Measurements from ENCODE around the gene CNOT10.
A peak's percentile ranks its signal among the peaks of the same experiment; 100 is the strongest.

Gene CNOT10

DNA sequence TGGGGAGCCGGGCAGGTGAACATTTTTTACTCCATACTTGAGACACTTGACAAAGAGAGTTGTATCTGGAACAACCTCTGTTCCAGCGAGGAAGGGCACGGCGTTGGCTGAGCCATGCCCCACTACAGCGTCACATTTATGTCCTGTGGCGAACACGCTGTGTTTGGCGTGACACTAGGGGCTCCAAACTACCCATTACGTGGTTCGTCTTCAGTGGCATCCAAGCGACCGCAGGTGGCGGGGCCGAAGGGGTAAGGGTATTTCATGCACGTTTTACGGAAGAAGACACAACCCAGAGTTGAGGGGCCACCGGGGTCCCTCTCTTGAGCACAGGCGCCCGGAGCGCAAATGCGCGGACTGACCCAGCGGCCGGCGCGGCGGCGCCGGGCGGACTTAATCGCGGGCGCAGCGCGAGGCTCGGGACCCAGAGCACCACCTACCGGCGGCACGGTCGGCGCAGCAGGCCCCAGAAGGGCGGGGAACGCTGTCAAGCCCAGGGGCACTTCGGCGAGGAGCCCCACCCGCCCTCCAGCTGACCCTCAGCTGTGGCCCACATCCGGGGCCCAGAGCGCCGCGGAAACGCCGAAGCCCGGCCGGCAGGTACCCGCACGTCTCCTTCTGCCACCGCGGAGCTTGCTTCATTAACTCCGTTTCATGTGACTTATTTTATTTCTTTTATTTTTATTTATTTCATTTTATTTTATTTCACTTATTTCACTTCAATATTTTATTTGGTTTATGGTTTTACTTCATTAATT is 96.4 kb downstream of the CNOT10 start (continued):
- TF ChIP-seq, protein P1, sequence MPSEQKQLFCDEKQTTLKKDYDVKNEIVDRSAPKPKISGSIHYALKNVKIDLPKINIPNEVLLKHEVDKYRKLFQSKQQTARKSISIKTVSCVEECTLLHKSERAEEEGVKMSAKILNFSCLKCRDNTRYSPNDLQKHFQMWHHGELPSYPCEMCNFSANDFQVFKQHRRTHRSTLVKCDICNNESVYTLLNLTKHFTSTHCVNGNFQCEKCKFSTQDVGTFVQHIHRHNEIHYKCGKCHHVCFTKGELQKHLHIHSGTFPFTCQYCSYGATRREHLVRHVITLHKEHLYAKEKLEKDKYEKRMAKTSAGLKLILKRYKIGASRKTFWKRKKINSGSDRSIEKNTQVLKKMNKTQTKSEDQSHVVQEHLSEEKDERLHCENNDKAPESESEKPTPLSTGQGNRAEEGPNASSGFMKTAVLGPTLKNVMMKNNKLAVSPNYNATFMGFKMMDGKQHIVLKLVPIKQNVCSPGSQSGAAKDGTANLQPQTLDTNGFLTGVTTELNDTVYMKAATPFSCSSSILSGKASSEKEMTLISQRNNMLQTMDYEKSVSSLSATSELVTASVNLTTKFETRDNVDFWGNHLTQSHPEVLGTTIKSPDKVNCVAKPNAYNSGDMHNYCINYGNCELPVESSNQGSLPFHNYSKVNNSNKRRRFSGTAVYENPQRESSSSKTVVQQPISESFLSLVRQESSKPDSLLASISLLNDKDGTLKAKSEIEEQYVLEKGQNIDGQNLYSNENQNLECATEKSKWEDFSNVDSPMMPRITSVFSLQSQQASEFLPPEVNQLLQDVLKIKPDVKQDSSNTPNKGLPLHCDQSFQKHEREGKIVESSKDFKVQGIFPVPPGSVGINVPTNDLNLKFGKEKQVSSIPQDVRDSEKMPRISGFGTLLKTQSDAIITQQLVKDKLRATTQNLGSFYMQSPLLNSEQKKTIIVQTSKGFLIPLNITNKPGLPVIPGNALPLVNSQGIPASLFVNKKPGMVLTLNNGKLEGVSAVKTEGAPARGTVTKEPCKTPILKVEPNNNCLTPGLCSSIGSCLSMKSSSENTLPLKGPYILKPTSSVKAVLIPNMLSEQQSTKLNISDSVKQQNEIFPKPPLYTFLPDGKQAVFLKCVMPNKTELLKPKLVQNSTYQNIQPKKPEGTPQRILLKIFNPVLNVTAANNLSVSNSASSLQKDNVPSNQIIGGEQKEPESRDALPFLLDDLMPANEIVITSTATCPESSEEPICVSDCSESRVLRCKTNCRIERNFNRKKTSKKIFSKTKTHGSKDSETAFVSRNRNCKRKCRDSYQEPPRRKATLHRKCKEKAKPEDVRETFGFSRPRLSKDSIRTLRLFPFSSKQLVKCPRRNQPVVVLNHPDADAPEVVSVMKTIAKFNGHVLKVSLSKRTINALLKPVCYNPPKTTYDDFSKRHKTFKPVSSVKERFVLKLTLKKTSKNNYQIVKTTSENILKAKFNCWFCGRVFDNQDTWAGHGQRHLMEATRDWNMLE (tag by site-specific recombination; conservative IDR thresholded peaks at IDR 0.05; ENCODE audit: low read depth), result no peak
- TF ChIP-seq, protein P2, sequence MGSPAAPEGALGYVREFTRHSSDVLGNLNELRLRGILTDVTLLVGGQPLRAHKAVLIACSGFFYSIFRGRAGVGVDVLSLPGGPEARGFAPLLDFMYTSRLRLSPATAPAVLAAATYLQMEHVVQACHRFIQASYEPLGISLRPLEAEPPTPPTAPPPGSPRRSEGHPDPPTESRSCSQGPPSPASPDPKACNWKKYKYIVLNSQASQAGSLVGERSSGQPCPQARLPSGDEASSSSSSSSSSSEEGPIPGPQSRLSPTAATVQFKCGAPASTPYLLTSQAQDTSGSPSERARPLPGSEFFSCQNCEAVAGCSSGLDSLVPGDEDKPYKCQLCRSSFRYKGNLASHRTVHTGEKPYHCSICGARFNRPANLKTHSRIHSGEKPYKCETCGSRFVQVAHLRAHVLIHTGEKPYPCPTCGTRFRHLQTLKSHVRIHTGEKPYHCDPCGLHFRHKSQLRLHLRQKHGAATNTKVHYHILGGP (tag by site-specific recombination; IDR thresholded peaks at IDR 0.05), result no peak
- TF ChIP-seq WT1 (tag by site-specific recombination; IDR thresholded peaks at IDR 0.05) (no peak), ZNF529 (tag by site-specific recombination; IDR thresholded peaks at IDR 0.05; ENCODE audit: insufficient replicate concordance) (no peak), ZNF311 (tag by site-specific recombination; IDR thresholded peaks at IDR 0.05; ENCODE audit: borderline replicate concordance) (no peak), IKZF3 (tag by site-specific recombination; IDR thresholded peaks at IDR 0.05) (no peak), ZNF701 (tag by site-specific recombination; IDR thresholded peaks at IDR 0.05) (no peak), YY1 (tag by site-specific recombination; IDR thresholded peaks at IDR 0.05) (no peak), ZSCAN30 (tag by site-specific recombination; IDR thresholded peaks at IDR 0.05) (peak; percentile 80; the same call in 1 of the 2 replicates), SETDB1 (IDR thresholded peaks at IDR 0.05; ENCODE audit: insufficient read length, low read length) (no peak), ZNF112 (tag by site-specific recombination; IDR thresholded peaks at IDR 0.05) (no peak), ZNF114 (tag by site-specific recombination; IDR thresholded peaks at IDR 0.05) (no peak), ZNF214 (tag by site-specific recombination; IDR thresholded peaks at IDR 0.05; ENCODE audit: borderline replicate concordance) (no peak), GFI1B (tag by site-specific recombination; IDR thresholded peaks at IDR 0.05) (no peak), ZNF211 (tag by site-specific recombination; IDR thresholded peaks at IDR 0.05; ENCODE audit: low read depth) (no peak), ZNF555 (tag by site-specific recombination; conservative IDR thresholded peaks at IDR 0.05) (no peak), ZNF132 (tag by site-specific recombination; IDR thresholded peaks at IDR 0.05; ENCODE audit: borderline replicate concordance) (no peak), ZBTB17 (tag by site-specific recombination; IDR thresholded peaks at IDR 0.05) (no peak), ZSCAN16 (tag by site-specific recombination; IDR thresholded peaks at IDR 0.05) (no peak), ZNF658 (tag by site-specific recombination; IDR thresholded peaks at IDR 0.05) (no peak), HOXC10 (CRISPR knock-in tag; IDR thresholded peaks at IDR 0.05) (no peak)
- TF ChIP-seq, protein P3, sequence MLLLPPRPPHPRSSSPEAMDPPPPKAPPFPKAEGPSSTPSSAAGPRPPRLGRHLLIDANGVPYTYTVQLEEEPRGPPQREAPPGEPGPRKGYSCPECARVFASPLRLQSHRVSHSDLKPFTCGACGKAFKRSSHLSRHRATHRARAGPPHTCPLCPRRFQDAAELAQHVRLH (tag by site-specific recombination; IDR thresholded peaks at IDR 0.05), result no peak
- TF ChIP-seq, protein P4, sequence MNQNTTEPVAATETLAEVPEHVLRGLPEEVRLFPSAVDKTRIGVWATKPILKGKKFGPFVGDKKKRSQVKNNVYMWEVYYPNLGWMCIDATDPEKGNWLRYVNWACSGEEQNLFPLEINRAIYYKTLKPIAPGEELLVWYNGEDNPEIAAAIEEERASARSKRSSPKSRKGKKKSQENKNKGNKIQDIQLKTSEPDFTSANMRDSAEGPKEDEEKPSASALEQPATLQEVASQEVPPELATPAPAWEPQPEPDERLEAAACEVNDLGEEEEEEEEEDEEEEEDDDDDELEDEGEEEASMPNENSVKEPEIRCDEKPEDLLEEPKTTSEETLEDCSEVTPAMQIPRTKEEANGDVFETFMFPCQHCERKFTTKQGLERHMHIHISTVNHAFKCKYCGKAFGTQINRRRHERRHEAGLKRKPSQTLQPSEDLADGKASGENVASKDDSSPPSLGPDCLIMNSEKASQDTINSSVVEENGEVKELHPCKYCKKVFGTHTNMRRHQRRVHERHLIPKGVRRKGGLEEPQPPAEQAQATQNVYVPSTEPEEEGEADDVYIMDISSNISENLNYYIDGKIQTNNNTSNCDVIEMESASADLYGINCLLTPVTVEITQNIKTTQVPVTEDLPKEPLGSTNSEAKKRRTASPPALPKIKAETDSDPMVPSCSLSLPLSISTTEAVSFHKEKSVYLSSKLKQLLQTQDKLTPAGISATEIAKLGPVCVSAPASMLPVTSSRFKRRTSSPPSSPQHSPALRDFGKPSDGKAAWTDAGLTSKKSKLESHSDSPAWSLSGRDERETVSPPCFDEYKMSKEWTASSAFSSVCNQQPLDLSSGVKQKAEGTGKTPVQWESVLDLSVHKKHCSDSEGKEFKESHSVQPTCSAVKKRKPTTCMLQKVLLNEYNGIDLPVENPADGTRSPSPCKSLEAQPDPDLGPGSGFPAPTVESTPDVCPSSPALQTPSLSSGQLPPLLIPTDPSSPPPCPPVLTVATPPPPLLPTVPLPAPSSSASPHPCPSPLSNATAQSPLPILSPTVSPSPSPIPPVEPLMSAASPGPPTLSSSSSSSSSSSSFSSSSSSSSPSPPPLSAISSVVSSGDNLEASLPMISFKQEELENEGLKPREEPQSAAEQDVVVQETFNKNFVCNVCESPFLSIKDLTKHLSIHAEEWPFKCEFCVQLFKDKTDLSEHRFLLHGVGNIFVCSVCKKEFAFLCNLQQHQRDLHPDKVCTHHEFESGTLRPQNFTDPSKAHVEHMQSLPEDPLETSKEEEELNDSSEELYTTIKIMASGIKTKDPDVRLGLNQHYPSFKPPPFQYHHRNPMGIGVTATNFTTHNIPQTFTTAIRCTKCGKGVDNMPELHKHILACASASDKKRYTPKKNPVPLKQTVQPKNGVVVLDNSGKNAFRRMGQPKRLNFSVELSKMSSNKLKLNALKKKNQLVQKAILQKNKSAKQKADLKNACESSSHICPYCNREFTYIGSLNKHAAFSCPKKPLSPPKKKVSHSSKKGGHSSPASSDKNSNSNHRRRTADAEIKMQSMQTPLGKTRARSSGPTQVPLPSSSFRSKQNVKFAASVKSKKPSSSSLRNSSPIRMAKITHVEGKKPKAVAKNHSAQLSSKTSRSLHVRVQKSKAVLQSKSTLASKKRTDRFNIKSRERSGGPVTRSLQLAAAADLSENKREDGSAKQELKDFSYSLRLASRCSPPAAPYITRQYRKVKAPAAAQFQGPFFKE (tag by site-specific recombination; IDR thresholded peaks at IDR 0.05; ENCODE audit: borderline replicate concordance), result no peak
- TF ChIP-seq, protein P5, sequence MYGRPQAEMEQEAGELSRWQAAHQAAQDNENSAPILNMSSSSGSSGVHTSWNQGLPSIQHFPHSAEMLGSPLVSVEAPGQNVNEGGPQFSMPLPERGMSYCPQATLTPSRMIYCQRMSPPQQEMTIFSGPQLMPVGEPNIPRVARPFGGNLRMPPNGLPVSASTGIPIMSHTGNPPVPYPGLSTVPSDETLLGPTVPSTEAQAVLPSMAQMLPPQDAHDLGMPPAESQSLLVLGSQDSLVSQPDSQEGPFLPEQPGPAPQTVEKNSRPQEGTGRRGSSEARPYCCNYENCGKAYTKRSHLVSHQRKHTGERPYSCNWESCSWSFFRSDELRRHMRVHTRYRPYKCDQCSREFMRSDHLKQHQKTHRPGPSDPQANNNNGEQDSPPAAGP (tag by site-specific recombination; IDR thresholded peaks at IDR 0.05), result peak; percentile 55; the same call in 1 of the 2 replicates
- TF ChIP-seq, protein P6, sequence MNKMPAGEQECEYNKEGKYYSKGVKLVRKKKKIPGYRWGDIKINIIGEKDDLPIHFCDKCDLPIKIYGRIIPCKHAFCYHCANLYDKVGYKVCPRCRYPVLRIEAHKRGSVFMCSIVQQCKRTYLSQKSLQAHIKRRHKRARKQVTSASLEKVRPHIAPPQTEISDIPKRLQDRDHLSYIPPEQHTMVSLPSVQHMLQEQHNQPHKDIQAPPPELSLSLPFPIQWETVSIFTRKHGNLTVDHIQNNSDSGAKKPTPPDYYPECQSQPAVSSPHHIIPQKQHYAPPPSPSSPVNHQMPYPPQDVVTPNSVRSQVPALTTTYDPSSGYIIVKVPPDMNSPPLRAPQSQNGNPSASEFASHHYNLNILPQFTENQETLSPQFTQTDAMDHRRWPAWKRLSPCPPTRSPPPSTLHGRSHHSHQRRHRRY (tag by site-specific recombination; IDR thresholded peaks at IDR 0.05), result no peak

Measured in HEK293 (cell line).